Neuron (in vitro differentiated cells): ENCODE measurements around the gene OVAAL.
A peak's percentile ranks its signal among the peaks of the same experiment; 100 is the strongest.
"Not testable (repeated sequence)": the region's sequence is repeated elsewhere in the genome, so short reads cannot be mapped to it uniquely, and the experiment has no call there.

Source experiments
- H2AFZ ChIP-seq: one replicate; pipeline ENCODE4 v1.6.1; 2013; ENCODE audit warnings: low read depth, mild to moderate bottlenecking, inconsistent platforms, low read length, moderate library complexity
- H3K27me3 ChIP-seq: one replicate; pipeline ENCODE4 v1.6.1; 2013; ENCODE audit warnings: low read length; ENCODE audit not compliant: insufficient read depth
- H3K36me3 ChIP-seq: one replicate; pipeline ENCODE4 v1.6.1; 2013; ENCODE audit warnings: low read length; ENCODE audit not compliant: insufficient read depth
- H3K4me1 ChIP-seq: one replicate; pipeline ENCODE4 v1.6.1; 2013; ENCODE audit warnings: low read length; ENCODE audit not compliant: insufficient read depth
- H3K4me3 ChIP-seq: 2 replicates; pipeline ENCODE4 v1.5.1; 2013; ENCODE audit warnings: mild to moderate bottlenecking, low read length, moderate library complexity
- H3K9me3 ChIP-seq: one replicate; pipeline ENCODE4 v1.6.1; 2013; ENCODE audit warnings: low read length

The OVAAL gene

GRCh38 chr1:180548686-180549317 is 10.0 kb upstream of the OVAAL start:
- Histone ChIP-seq H3K9me3 (no peaks in the 10 kb centered on the region), H3K4me1 (peaks cover 29% of the 10 kb centered on the region), H2AFZ (peak overlapping the region; percentile 40), H3K4me3 (no peak overlapping the region), H3K36me3 (no peaks in the 10 kb centered on the region), H3K27me3 (no peaks in the 10 kb centered on the region)

GRCh38 chr1:180549770-180550169 is 9.0 kb upstream of the OVAAL start:
- H3K27me3 ChIP-seq, H3K4me3 ChIP-seq, H3K9me3 ChIP-seq, H3K36me3 ChIP-seq, H2AFZ ChIP-seq: not testable (repeated sequence)
- H3K4me1 ChIP-seq, result peaks cover 29% of the 10 kb centered on the region

GRCh38 chr1:180550241-180550640 is 8.5 kb upstream of the OVAAL start:
- no peaks in the 10 kb centered on the region for H3K27me3 ChIP-seq
- H2AFZ ChIP-seq, result no peak overlapping the region
- H3K4me3 ChIP-seq, result no peak overlapping the region
- H3K36me3 ChIP-seq, result no peaks in the 10 kb centered on the region
- no peaks in the 10 kb centered on the region for H3K9me3 ChIP-seq
- H3K4me1 ChIP-seq, result peaks cover 29% of the 10 kb centered on the region

GRCh38 chr1:180551997-180552396 is 6.8 kb upstream of the OVAAL start:
- no peaks in the 10 kb centered on the region for H3K9me3 ChIP-seq
- H3K27me3 ChIP-seq, result no peaks in the 10 kb centered on the region
- H2AFZ ChIP-seq, result no peak overlapping the region
- peaks cover 27% of the 10 kb centered on the region for H3K4me1 ChIP-seq
- no peak overlapping the region for H3K4me3 ChIP-seq
- H3K36me3 ChIP-seq, result no peaks in the 10 kb centered on the region

GRCh38 chr1:180553046-180553445 is 5.7 kb upstream of the OVAAL start:
- not testable (repeated sequence) for H2AFZ ChIP-seq, H3K4me3 ChIP-seq, H3K9me3 ChIP-seq, H3K36me3 ChIP-seq, H3K27me3 ChIP-seq
- H3K4me1 ChIP-seq, result peaks cover 23% of the 10 kb centered on the region

- Histone ChIP-seq H3K4me1 (peaks cover 7% of the 10 kb centered on the region), H2AFZ (no peak overlapping the region), H3K9me3 (no peaks in the 10 kb centered on the region), H3K4me3 (no peak overlapping the region), H3K27me3 (no peaks in the 10 kb centered on the region), H3K36me3 (no peaks in the 10 kb centered on the region)
Measured at GRCh38 chr1:180555411-180555810, 3.4 kb upstream of the OVAAL start.

- no peaks in the 10 kb centered on the region for H3K27me3 ChIP-seq
- H3K4me3 ChIP-seq, result no peak overlapping the region
- H3K9me3 ChIP-seq, result no peaks in the 10 kb centered on the region
- no peak overlapping the region for H2AFZ ChIP-seq
- H3K4me1 ChIP-seq, result no peaks in the 10 kb centered on the region
- H3K36me3 ChIP-seq, result no peaks in the 10 kb centered on the region
Measured at GRCh38 chr1:180560200-180560867, 1.6 kb downstream of the OVAAL start.

GRCh38 chr1:180560868-180561600 is 2.3 kb downstream of the OVAAL start:
- H3K4me3 ChIP-seq, result no peak overlapping the region
- H3K27me3 ChIP-seq, result no peaks in the 10 kb centered on the region
- no peaks in the 10 kb centered on the region for H3K36me3 ChIP-seq
- peaks cover 3% of the 10 kb centered on the region for H3K4me1 ChIP-seq
- H2AFZ ChIP-seq, result no peak overlapping the region
- no peaks in the 10 kb centered on the region for H3K9me3 ChIP-seq

GRCh38 chr1:180562640-180563025 is 3.9 kb downstream of the OVAAL start:
- no peak overlapping the region for H2AFZ ChIP-seq
- H3K27me3 ChIP-seq, result no peaks in the 10 kb centered on the region
- no peak overlapping the region for H3K4me3 ChIP-seq
- no peaks in the 10 kb centered on the region for H3K36me3 ChIP-seq
- peaks cover 14% of the 10 kb centered on the region for H3K4me1 ChIP-seq
- no peaks in the 10 kb centered on the region for H3K9me3 ChIP-seq

- H3K36me3 ChIP-seq, result no peaks in the 10 kb centered on the region
- H3K4me3 ChIP-seq, result no peak overlapping the region
- peaks cover 20% of the 10 kb centered on the region for H3K4me1 ChIP-seq
- no peaks in the 10 kb centered on the region for H3K27me3 ChIP-seq
- no peaks in the 10 kb centered on the region for H3K9me3 ChIP-seq
- no peak overlapping the region for H2AFZ ChIP-seq
Measured at GRCh38 chr1:180563026-180563827, 4.5 kb downstream of the OVAAL start.

- peaks cover 20% of the 10 kb centered on the region for H3K4me1 ChIP-seq
- no peaks in the 10 kb centered on the region for H3K9me3 ChIP-seq
- no peaks in the 10 kb centered on the region for H3K27me3 ChIP-seq
- H3K4me3 ChIP-seq, result no peak overlapping the region
- no peak overlapping the region for H2AFZ ChIP-seq
- no peaks in the 10 kb centered on the region for H3K36me3 ChIP-seq
Measured at GRCh38 chr1:180565121-180565871, 6.5 kb downstream of the OVAAL start.

GRCh38 chr1:180566026-180566425 is 7.3 kb downstream of the OVAAL start:
- H3K9me3 ChIP-seq, result no peaks in the 10 kb centered on the region
- no peak overlapping the region for H2AFZ ChIP-seq
- no peaks in the 10 kb centered on the region for H3K27me3 ChIP-seq
- H3K4me1 ChIP-seq, result peaks cover 20% of the 10 kb centered on the region
- no peaks in the 10 kb centered on the region for H3K36me3 ChIP-seq
- no peak overlapping the region for H3K4me3 ChIP-seq
